Loucy (cell line): ENCODE measurements around the gene HOXA1.

Experiments used
- H2AFZ ChIP-seq: fragments of 200-600 bp; sonication (generic); 2 replicates; pipeline ENCODE4 v1.6.0; 2016; ENCODE audit warnings: antibody characterized with exemption, mild to moderate bottlenecking, low read length, moderate library complexity
- H3F3A ChIP-seq: fragments of 200-600 bp; 2 replicates; pipeline ENCODE4 v1.6.0; 2016; ENCODE audit warnings: antibody characterized with exemption, low read depth, mild to moderate bottlenecking
- H3K27me3 ChIP-seq: fragments of 200-600 bp; sonication (generic); 2 replicates; pipeline ENCODE4 v1.6.1; 2014; ENCODE audit warnings: low read length, mild to moderate bottlenecking; ENCODE audit not compliant: insufficient read depth, poor library complexity, severe bottlenecking
- H3K36me3 ChIP-seq: fragments of 200-600 bp; sonication (generic); 2 replicates; pipeline ENCODE4 v1.6.1; 2016; ENCODE audit warnings: low read length; ENCODE audit not compliant: insufficient read depth
- H3K4me1 ChIP-seq: fragments of 200-600 bp; sonication (generic); 2 replicates; pipeline ENCODE4 v1.5.1; 2014; ENCODE audit warnings: low read length, mild to moderate bottlenecking; ENCODE audit not compliant: insufficient read depth, poor library complexity, severe bottlenecking
- H3K4me2 ChIP-seq: fragments of 200-600 bp; sonication (generic); 2 replicates; pipeline ENCODE4 v1.6.0; 2014; ENCODE audit warnings: antibody characterized with exemption, low read length, low read depth, mild to moderate bottlenecking; ENCODE audit not compliant: poor library complexity, severe bottlenecking
- H3K4me3 ChIP-seq: fragments of 200-600 bp; sonication (generic); 2 replicates; pipeline ENCODE4 v1.5.1; 2014; ENCODE audit warnings: low read length, mild to moderate bottlenecking, mixed read lengths; ENCODE audit not compliant: poor library complexity, severe bottlenecking
- H3K79me2 ChIP-seq: fragments of 200-600 bp; sonication (generic); 2 replicates; pipeline ENCODE4 v1.6.1; 2014; ENCODE audit warnings: low read length; ENCODE audit not compliant: insufficient read depth
- H3K9ac ChIP-seq: fragments of 200-600 bp; sonication (generic); 2 replicates; pipeline ENCODE4 v1.6.0; 2014; ENCODE audit warnings: mild to moderate bottlenecking, low read depth, low read length, moderate library complexity; ENCODE audit not compliant: poor library complexity, severe bottlenecking
- H3K9me2 ChIP-seq: fragments of 200-600 bp; sonication (generic); replicated peaks from 2 replicates; pipeline ENCODE4 v1.6.1; 2016; ENCODE audit warnings: low read depth, low read length, mixed read lengths
- H3K9me3 ChIP-seq: fragments of 200-600 bp; sonication (generic); 2 replicates; pipeline ENCODE4 v1.6.1; 2014; ENCODE audit warnings: mild to moderate bottlenecking, antibody characterized with exemption, low read length, low read depth; ENCODE audit not compliant: insufficient read depth
- H4K20me1 ChIP-seq: fragments of 200-600 bp; sonication (generic); 2 replicates; pipeline ENCODE4 v1.6.0; 2014; ENCODE audit warnings: antibody characterized with exemption, low read length, mild to moderate bottlenecking; ENCODE audit not compliant: insufficient read depth, poor library complexity, severe bottlenecking
- EZH2phosphoT487 ChIP-seq: fragments of 200-600 bp; IDR thresholded peaks from 2 replicates; pipeline ENCODE4 v1.6.1; 2018; ENCODE audit warnings: antibody characterized with exemption, mild to moderate bottlenecking, moderate library complexity, borderline replicate concordance
- TF ChIP-seq, protein P1 (sequence below): fragments of 200-600 bp; sonication (generic); conservative IDR thresholded peaks from 2 replicates; pipeline ENCODE4 v1.5.1; 2014; ENCODE audit warnings: mild to moderate bottlenecking, antibody characterized with exemption, low read length

Gene HOXA1

GRCh38 chr7:27140126-27140857, 44.5 kb upstream of the HOXA1 start:
- peaks cover 71% of the 10 kb centered on the region for H3K4me1 ChIP-seq
- H3K36me3 ChIP-seq = peaks cover 68% of the 10 kb centered on the region
- H3K9me2 ChIP-seq = no peaks in the 10 kb centered on the region
- peaks cover 96% of the 10 kb centered on the region for H4K20me1 ChIP-seq
- peak overlapping the region; percentile 86 for H3K9ac ChIP-seq
- peaks cover 4% of the 10 kb centered on the region for H3F3A ChIP-seq
- H3K27me3 ChIP-seq = no peaks in the 10 kb centered on the region
- peak overlapping the region; percentile 91 for H3K4me2 ChIP-seq
- H3K4me3 ChIP-seq = peak overlapping the region; percentile 94
- no peak for TF ChIP-seq EZH2phosphoT487
- TF ChIP-seq, protein P1, sequence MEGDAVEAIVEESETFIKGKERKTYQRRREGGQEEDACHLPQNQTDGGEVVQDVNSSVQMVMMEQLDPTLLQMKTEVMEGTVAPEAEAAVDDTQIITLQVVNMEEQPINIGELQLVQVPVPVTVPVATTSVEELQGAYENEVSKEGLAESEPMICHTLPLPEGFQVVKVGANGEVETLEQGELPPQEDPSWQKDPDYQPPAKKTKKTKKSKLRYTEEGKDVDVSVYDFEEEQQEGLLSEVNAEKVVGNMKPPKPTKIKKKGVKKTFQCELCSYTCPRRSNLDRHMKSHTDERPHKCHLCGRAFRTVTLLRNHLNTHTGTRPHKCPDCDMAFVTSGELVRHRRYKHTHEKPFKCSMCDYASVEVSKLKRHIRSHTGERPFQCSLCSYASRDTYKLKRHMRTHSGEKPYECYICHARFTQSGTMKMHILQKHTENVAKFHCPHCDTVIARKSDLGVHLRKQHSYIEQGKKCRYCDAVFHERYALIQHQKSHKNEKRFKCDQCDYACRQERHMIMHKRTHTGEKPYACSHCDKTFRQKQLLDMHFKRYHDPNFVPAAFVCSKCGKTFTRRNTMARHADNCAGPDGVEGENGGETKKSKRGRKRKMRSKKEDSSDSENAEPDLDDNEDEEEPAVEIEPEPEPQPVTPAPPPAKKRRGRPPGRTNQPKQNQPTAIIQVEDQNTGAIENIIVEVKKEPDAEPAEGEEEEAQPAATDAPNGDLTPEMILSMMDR = no peak
- no peak overlapping the region for H2AFZ ChIP-seq
- H3K79me2 ChIP-seq = peaks cover 100% of the 10 kb centered on the region
- no peaks in the 10 kb centered on the region for H3K9me3 ChIP-seq

- peak overlapping the region; percentile 91 for H3K4me2 ChIP-seq
- peaks cover 100% of the 10 kb centered on the region for H3K79me2 ChIP-seq
- peak overlapping the region; percentile 94 for H3K4me3 ChIP-seq
- H3K9ac ChIP-seq = peak overlapping the region; percentile 68
- H2AFZ ChIP-seq = no peak overlapping the region
- H3K9me3 ChIP-seq = no peaks in the 10 kb centered on the region
- H3F3A ChIP-seq = peaks cover 4% of the 10 kb centered on the region
- H3K27me3 ChIP-seq = no peaks in the 10 kb centered on the region
- no peaks in the 10 kb centered on the region for H3K9me2 ChIP-seq
- TF ChIP-seq, protein P1 = no peak
- TF ChIP-seq EZH2phosphoT487 = no peak
- H3K36me3 ChIP-seq = peaks cover 61% of the 10 kb centered on the region
- H3K4me1 ChIP-seq = peaks cover 79% of the 10 kb centered on the region
- peaks cover 95% of the 10 kb centered on the region for H4K20me1 ChIP-seq
Observed at GRCh38 chr7:27139334-27140125, 43.7 kb upstream of the HOXA1 start.

DNA sequence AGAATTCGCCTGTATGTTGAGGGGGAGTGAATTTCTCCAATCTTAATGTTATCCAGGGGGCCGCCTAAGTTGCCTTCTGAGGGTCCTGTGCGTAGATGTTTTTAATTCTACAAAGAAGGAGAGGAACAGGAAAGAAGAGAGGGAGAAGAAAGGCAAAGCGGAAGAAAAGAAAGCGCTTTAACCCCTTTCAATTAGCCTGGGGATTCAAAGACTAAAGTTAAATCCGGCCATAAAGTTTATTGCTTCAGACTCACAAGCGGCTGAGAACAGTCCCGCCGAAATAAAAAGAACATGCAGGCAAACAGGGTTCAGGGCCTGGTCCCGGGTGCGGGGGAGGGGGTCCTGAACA, 43.2 kb upstream of the HOXA1 start:
- Histone ChIP-seq H3K79me2 (peaks cover 100% of the 10 kb centered on the region), H3K9ac (peak overlapping the region; percentile 68)
- TF ChIP-seq, protein P1 = no peak
- TF ChIP-seq EZH2phosphoT487 = no peak

More for the DNA sequence above, 43.2 kb upstream of the HOXA1 start:
- Histone ChIP-seq H2AFZ (no peak overlapping the region), H3K4me2 (peak overlapping the region; percentile 91), H3K36me3 (peaks cover 59% of the 10 kb centered on the region), H3K4me1 (peaks cover 81% of the 10 kb centered on the region), H4K20me1 (peaks cover 95% of the 10 kb centered on the region), H3K9me2 (no peaks in the 10 kb centered on the region), H3K4me3 (peak overlapping the region; percentile 94), H3F3A (peaks cover 4% of the 10 kb centered on the region), H3K27me3 (no peaks in the 10 kb centered on the region), H3K9me3 (no peaks in the 10 kb centered on the region)
